ENCODE data around the gene KPNA2. TPM values are rescaled to one million over a fixed set of nuclear protein-coding genes. Genes with fewer than 3 reads are reported as not detected.

Gene KPNA2
- total RNA-seq (10 to 100 TPM in 2 of 4 donors, 1 to 10 TPM in 2; 7.4 to 17.0 (median 13.0) TPM), polyA plus RNA-seq (10 to 100 TPM; 11.4 to 63.6 (median 25.4) TPM)

- H3K27ac ChIP-seq, result peak within 1 kb of the TSS; percentile 75 to 88 (median 80)
- peaks cover 4 to 31% (median 15%) of the 10 kb centered on the region in 4 donors for H3K36me3 ChIP-seq
- WGBS, 2 donors, result 0% methylated on average over 70 of the region's 72 CpGs
- intact Hi-C loops (cut with DNase I), result loop anchor here (2.0 to 5.0 kb wide), 4 partner anchors 15 to 477 kb away; partner anchors contain the start of gene PRKAR1A
- peak; percentile 97 for DNase-seq
- peak; percentile 30 to 46 for TF ChIP-seq POLR2A (IDR thresholded peaks at IDR 0.05)
- TF ChIP-seq EP300 (IDR thresholded peaks at IDR 0.05), result no peak
- no peak for TF ChIP-seq CTCF (IDR thresholded peaks at IDR 0.05)
- peak; percentile 65 to 92 (median 82) for TF ChIP-seq POLR2AphosphoS5 (IDR thresholded peaks at IDR 0.05)
- peak within 1 kb of the TSS; percentile 79 to 95 (median 82) for H3K4me3 ChIP-seq
- peaks cover 0 to 28% (median 11%) of the 10 kb centered on the region in 4 donors for H3K4me1 ChIP-seq
- no peaks in the 10 kb centered on the region for H3K9me3 ChIP-seq
- no peaks in the 10 kb centered on the region for H3K27me3 ChIP-seq
These were observed at the start of gene KPNA2 for GRCh38 chr17:68035523-68036303. KPNA2 (plus strand) TSS chr17:68035735; CDS start chr17:68037133, 1,398 bp downstream.

- Histone ChIP-seq H3K4me3 (no peak overlapping the region), H3K36me3 (no peaks in the 10 kb centered on the region), H3K4me1 (peaks cover 0 to 26% (median 21%) of the 10 kb centered on the region in 4 donors), H3K27me3 (no peaks in the 10 kb centered on the region), H3K27ac (no peak overlapping the region), H3K9me3 (no peaks in the 10 kb centered on the region)
- no peak for DNase-seq
- TF ChIP-seq POLR2AphosphoS5 (IDR thresholded peaks at IDR 0.05), result no peak
- no peak for TF ChIP-seq POLR2A (IDR thresholded peaks at IDR 0.05)
- no peak for TF ChIP-seq EP300 (IDR thresholded peaks at IDR 0.05)
- no peak for TF ChIP-seq CTCF (IDR thresholded peaks at IDR 0.05)
- WGBS, 2 donors, result 94 to 96% methylated on average over 4 of the region's 4 CpGs
- intact Hi-C loops (cut with DNase I), result loop anchor here (5.0 to 10.0 kb wide), 2 partner anchors 46 to 1334 kb away; partner anchors contain the start of genes ABCA5 and KPNA2
These were observed 44.6 kb upstream of the KPNA2 start for GRCh38 chr17:67990909-67991308.

GRCh38 chr17:67992548-67993152, 42.9 kb upstream of the KPNA2 start:
- peak overlapping the region; percentile 90 to 96 (median 94) for H3K27ac ChIP-seq
- TF ChIP-seq EP300 (IDR thresholded peaks at IDR 0.05) (no peak), POLR2AphosphoS5 (IDR thresholded peaks at IDR 0.05) (no peak), CTCF (IDR thresholded peaks at IDR 0.05) (no peak), POLR2A (IDR thresholded peaks at IDR 0.05) (no peak)
- DNase-seq, result no peak
- peak overlapping the region; percentile 58 to 74 (median 64) for H3K4me3 ChIP-seq
- intact Hi-C loops (cut with DNase I), result loop anchor here (1.0 to 10.0 kb wide), 4 partner anchors 28 to 1332 kb away; partner anchors contain the start of genes ABCA5 and KPNA2
- WGBS, 2 donors, result 3 to 7% methylated on average over 18 of the region's 18 CpGs
- no peaks in the 10 kb centered on the region for H3K36me3 ChIP-seq
- no peaks in the 10 kb centered on the region for H3K9me3 ChIP-seq
- peaks cover 0 to 33% (median 23%) of the 10 kb centered on the region in 4 donors for H3K4me1 ChIP-seq
- no peaks in the 10 kb centered on the region for H3K27me3 ChIP-seq

GRCh38 chr17:67993153-67993997, 42.2 kb upstream of the KPNA2 start:
- TF ChIP-seq EP300 (IDR thresholded peaks at IDR 0.05) (no peak), POLR2AphosphoS5 (IDR thresholded peaks at IDR 0.05) (peak in 3 of 4 donors; percentile 7 to 74 (median 69)), CTCF (IDR thresholded peaks at IDR 0.05) (peak in 2 of 4 experiments; percentile 14 to 26), POLR2A (IDR thresholded peaks at IDR 0.05) (no peak)
- DNase-seq, result peak; percentile 90
- Histone ChIP-seq H3K27me3 (no peaks in the 10 kb centered on the region), H3K4me1 (peaks cover 0 to 33% (median 23%) of the 10 kb centered on the region in 4 donors), H3K4me3 (peak overlapping the region; percentile 64 to 78 (median 70)), H3K36me3 (no peaks in the 10 kb centered on the region), H3K9me3 (no peaks in the 10 kb centered on the region), H3K27ac (peak overlapping the region; percentile 95 to 96 (median 96))
- WGBS, 2 donors, result 0% methylated on average over 144 of the region's 144 CpGs
- intact Hi-C loops (cut with DNase I), result loop anchor here (1.0 to 10.0 kb wide), 4 partner anchors 27 to 1331 kb away; partner anchors contain the start of genes ABCA5 and KPNA2

All from sigmoid colon (tissue), 7 donors.